ENCODE data around the gene PATJ.
"Not testable (repeated sequence)": the region's sequence is repeated elsewhere in the genome, so short reads cannot be mapped to it uniquely, and the experiment has no call there.

The PATJ gene

DNA sequence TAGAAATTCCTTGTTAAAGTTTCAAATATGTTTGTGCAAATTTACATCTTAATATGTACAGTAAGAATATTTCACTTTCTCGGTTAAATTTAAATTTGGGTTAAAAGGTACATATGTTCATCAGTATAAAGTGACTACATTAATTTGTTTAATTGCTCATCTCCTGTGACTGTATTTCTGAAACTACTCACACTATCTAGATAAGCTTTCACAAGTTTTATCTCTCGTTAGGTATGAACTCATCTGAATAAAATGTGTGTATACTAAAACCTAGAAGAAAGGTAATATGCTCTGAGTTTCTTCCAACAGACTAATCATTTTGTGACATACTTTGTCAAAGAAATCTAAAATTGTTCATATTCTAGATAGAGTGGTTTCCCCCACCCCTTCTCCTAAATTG, 150.7 kb downstream of the PATJ start (continued):
- TF ChIP-seq, protein P1, sequence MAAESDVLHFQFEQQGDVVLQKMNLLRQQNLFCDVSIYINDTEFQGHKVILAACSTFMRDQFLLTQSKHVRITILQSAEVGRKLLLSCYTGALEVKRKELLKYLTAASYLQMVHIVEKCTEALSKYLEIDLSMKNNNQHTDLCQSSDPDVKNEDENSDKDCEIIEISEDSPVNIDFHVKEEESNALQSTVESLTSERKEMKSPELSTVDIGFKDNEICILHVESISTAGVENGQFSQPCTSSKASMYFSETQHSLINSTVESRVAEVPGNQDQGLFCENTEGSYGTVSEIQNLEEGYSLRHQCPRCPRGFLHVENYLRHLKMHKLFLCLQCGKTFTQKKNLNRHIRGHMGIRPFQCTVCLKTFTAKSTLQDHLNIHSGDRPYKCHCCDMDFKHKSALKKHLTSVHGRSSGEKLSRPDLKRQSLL (tag by site-specific recombination; IDR thresholded peaks at IDR 0.05) = no peak
- no peak for TF ChIP-seq ZNF571 (tag by site-specific recombination; IDR thresholded peaks at IDR 0.05)
- no peak for TF ChIP-seq ZNF610 (tag by site-specific recombination; IDR thresholded peaks at IDR 0.05; ENCODE audit: borderline replicate concordance)
- TF ChIP-seq EGR2 (tag by site-specific recombination; IDR thresholded peaks at IDR 0.05; ENCODE audit: low read depth) = no peak
- TF ChIP-seq ZNF266 (tag by site-specific recombination; IDR thresholded peaks at IDR 0.05; ENCODE audit: low read depth) = no peak
- TF ChIP-seq ZEB2 (tag by site-specific recombination; IDR thresholded peaks at IDR 0.05) = no peak
- TF ChIP-seq ZBTB21 (tag by site-specific recombination; IDR thresholded peaks at IDR 0.05) = no peak
- TF ChIP-seq TRIM28 (IDR thresholded peaks at IDR 0.05; ENCODE audit: borderline replicate concordance, low read length) = no peak
- TF ChIP-seq, protein P2, sequence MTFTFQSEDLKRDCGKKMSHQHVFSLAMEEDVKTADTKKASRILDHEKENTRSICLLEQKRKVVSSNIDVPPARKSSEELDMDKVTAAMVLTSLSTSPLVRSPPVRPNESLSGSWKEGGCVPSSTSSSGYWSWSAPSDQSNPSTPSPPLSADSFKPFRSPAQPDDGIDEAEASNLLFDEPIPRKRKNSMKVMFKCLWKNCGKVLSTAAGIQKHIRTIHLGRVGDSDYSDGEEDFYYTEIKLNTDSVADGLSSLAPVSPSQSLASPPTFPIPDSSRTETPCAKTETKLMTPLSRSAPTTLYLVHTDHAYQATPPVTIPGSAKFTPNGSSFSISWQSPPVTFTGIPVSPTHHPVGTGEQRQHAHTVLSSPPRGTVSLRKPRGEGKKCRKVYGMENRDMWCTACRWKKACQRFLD (tag by site-specific recombination; IDR thresholded peaks at IDR 0.05) = no peak

DNA sequence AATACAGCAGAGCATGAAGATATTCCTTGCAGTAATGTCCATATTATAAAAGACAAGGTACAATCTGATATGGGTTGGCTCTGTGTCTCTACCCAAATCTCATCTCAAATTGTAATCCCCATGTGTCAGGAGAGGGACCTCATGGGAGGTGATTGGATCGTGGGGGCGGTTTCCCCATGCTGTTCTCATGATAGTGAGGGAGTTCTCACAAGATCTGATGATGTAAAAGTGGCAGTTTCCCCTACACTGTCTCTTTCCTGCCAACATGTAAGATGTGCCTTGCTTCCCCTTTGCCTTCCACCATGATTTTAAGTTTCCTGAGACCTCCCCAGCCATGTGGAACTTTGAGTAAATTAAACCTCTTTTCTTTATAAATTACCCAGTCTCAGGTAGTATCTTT, 152.0 kb downstream of the PATJ start:
- H3K9me3 ChIP-seq (ENCODE audit: control insufficient read depth, insufficient read depth, low read depth, low read length); H3K4me3 ChIP-seq (ENCODE audit: low read depth, low read length); H3K4me1 ChIP-seq (ENCODE audit: control insufficient read depth, insufficient read depth, low read length); H3K27ac ChIP-seq (ENCODE audit: extremely low read depth, low read depth, low read length); H3K36me3 ChIP-seq (ENCODE audit: control insufficient read depth in 2 of 2, insufficient read depth in 1 of 2, low read length in 2 of 2); CTCF ChIA-PET; POLR2A ChIA-PET: not testable (repeated sequence)

DNA sequence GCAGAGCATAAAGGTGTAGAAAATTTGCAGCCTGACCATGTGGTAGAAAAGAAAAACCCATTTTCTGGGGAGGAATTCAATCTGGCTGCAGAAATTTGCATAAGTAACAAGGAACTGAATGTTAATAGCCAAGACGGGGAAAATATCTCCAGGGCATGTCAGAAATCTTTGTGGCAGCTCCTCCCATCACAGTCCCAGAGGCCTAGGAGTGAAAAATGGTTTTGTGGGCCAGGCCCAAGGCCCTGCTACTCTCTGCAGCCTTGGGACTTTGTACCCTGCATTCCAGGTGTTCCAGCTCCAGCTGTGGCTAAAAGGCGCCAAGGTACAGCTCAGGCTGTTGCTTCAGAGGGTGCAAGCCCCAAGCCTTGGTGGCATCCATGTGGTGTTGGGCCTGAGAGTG, 152.9 kb downstream of the PATJ start:
- Histone ChIP-seq H3K9me3 (ENCODE audit: control insufficient read depth, insufficient read depth, low read depth, low read length) (no peaks in the 10 kb centered on the region), H3K27ac (ENCODE audit: extremely low read depth, low read depth, low read length) (no peak overlapping the region), H3K4me1 (ENCODE audit: control insufficient read depth, insufficient read depth, low read length) (no peaks in the 10 kb centered on the region), H3K4me3 (ENCODE audit: low read depth, low read length) (no peak overlapping the region), H3K36me3 (ENCODE audit: control insufficient read depth in 2 of 2, insufficient read depth in 1 of 2, low read length in 2 of 2) (peaks cover 0 to 9% of the 10 kb centered on the region in 2 experiments; a peak in 2 of 3 replicates)
- CTCF ChIA-PET = no interaction called here
- TF ChIP-seq GFI1B (tag by site-specific recombination; IDR thresholded peaks at IDR 0.05) (no peak), ZNF585B (tag by site-specific recombination; IDR thresholded peaks at IDR 0.05) (peak; percentile 77), OVOL3 (tag by site-specific recombination; IDR thresholded peaks at IDR 0.05) (no peak), ZNF549 (tag by site-specific recombination; IDR thresholded peaks at IDR 0.05) (no peak), KLF9 (tag by site-specific recombination; IDR thresholded peaks at IDR 0.05; ENCODE audit: low read depth) (no peak), ZNF140 (tag by site-specific recombination; IDR thresholded peaks at IDR 0.05) (no peak)
- POLR2A ChIA-PET = no interaction called here

DNA sequence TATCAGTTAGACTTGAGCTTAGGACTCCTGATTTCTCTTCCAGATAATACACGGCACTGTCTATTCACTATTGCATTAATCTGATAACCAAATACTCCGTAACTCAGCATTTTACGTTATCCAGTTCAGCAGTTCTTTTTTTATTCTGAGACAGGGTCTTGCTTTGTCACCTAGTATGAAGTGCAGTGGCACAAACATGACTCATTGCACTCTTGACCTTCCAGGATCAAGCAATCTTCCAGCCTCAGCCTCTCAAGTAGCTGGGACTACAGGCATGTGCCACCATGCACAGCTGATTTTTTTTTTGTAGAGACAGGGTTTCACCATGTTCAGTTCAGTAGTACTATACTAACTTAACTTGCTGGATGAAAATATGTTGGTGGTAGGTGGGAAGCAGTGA, 156.4 kb downstream of the PATJ start:
- no peak overlapping the region for H3K4me3 ChIP-seq (ENCODE audit: low read depth, low read length)
- ChIA-PET CTCF (no interaction called here), POLR2A (no interaction called here)
- no peaks in the 10 kb centered on the region for H3K4me1 ChIP-seq (ENCODE audit: control insufficient read depth, insufficient read depth, low read length)
- H3K27ac ChIP-seq (ENCODE audit: extremely low read depth, low read depth, low read length) = no peak overlapping the region
- H3K9me3 ChIP-seq (ENCODE audit: control insufficient read depth, insufficient read depth, low read depth, low read length) = no peaks in the 10 kb centered on the region
- H3K36me3 ChIP-seq (ENCODE audit: control insufficient read depth in 2 of 2, insufficient read depth in 1 of 2, low read length in 2 of 2) = peaks cover 0 to 17% of the 10 kb centered on the region in 2 experiments; a peak in 2 of 3 replicates
- TF ChIP-seq ZNF660 (tag by site-specific recombination; IDR thresholded peaks at IDR 0.05) (no peak), ZNF658 (tag by site-specific recombination; IDR thresholded peaks at IDR 0.05) (no peak), ZNF571 (tag by site-specific recombination; IDR thresholded peaks at IDR 0.05) (no peak), WT1 (tag by site-specific recombination; IDR thresholded peaks at IDR 0.05) (no peak), SP3 (tag by site-specific recombination; IDR thresholded peaks at IDR 0.05) (no peak), ZNF433 (tag by site-specific recombination; IDR thresholded peaks at IDR 0.05; ENCODE audit: low read depth) (no peak), ZNF274 (IDR thresholded peaks at IDR 0.05; ENCODE audit: low read length) (no peak), ZNF274 (tag by site-specific recombination; IDR thresholded peaks at IDR 0.05; ENCODE audit: borderline replicate concordance) (no peak)
- TF ChIP-seq, protein P3, sequence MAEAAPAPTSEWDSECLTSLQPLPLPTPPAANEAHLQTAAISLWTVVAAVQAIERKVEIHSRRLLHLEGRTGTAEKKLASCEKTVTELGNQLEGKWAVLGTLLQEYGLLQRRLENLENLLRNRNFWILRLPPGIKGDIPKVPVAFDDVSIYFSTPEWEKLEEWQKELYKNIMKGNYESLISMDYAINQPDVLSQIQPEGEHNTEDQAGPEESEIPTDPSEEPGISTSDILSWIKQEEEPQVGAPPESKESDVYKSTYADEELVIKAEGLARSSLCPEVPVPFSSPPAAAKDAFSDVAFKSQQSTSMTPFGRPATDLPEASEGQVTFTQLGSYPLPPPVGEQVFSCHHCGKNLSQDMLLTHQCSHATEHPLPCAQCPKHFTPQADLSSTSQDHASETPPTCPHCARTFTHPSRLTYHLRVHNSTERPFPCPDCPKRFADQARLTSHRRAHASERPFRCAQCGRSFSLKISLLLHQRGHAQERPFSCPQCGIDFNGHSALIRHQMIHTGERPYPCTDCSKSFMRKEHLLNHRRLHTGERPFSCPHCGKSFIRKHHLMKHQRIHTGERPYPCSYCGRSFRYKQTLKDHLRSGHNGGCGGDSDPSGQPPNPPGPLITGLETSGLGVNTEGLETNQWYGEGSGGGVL (tag by site-specific recombination; IDR thresholded peaks at IDR 0.05) = no peak
- TF ChIP-seq, protein P4, sequence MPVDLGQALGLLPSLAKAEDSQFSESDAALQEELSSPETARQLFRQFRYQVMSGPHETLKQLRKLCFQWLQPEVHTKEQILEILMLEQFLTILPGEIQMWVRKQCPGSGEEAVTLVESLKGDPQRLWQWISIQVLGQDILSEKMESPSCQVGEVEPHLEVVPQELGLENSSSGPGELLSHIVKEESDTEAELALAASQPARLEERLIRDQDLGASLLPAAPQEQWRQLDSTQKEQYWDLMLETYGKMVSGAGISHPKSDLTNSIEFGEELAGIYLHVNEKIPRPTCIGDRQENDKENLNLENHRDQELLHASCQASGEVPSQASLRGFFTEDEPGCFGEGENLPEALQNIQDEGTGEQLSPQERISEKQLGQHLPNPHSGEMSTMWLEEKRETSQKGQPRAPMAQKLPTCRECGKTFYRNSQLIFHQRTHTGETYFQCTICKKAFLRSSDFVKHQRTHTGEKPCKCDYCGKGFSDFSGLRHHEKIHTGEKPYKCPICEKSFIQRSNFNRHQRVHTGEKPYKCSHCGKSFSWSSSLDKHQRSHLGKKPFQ (tag by site-specific recombination; IDR thresholded peaks at IDR 0.05) = no peak
- TF ChIP-seq, protein P5, sequence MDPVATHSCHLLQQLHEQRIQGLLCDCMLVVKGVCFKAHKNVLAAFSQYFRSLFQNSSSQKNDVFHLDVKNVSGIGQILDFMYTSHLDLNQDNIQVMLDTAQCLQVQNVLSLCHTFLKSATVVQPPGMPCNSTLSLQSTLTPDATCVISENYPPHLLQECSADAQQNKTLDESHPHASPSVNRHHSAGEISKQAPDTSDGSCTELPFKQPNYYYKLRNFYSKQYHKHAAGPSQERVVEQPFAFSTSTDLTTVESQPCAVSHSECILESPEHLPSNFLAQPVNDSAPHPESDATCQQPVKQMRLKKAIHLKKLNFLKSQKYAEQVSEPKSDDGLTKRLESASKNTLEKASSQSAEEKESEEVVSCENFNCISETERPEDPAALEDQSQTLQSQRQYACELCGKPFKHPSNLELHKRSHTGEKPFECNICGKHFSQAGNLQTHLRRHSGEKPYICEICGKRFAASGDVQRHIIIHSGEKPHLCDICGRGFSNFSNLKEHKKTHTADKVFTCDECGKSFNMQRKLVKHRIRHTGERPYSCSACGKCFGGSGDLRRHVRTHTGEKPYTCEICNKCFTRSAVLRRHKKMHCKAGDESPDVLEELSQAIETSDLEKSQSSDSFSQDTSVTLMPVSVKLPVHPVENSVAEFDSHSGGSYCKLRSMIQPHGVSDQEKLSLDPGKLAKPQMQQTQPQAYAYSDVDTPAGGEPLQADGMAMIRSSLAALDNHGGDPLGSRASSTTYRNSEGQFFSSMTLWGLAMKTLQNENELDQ (tag by site-specific recombination; IDR thresholded peaks at IDR 0.05; ENCODE audit: low read depth) = no peak
